GM18511 (cell line): ENCODE data around the gene CDK6.
A peak's percentile ranks its signal among the peaks of the same experiment; 100 is the strongest.

Source experiments
- ATAC-seq: cut with Tn5 transposase; IDR thresholded peaks from one replicate; pipeline ENCODE4 v1.9.1; 2021; ENCODE audit warnings: mild to moderate bottlenecking, moderate library complexity; ENCODE audit not compliant: unreplicated experiment

The CDK6 gene

DNA sequence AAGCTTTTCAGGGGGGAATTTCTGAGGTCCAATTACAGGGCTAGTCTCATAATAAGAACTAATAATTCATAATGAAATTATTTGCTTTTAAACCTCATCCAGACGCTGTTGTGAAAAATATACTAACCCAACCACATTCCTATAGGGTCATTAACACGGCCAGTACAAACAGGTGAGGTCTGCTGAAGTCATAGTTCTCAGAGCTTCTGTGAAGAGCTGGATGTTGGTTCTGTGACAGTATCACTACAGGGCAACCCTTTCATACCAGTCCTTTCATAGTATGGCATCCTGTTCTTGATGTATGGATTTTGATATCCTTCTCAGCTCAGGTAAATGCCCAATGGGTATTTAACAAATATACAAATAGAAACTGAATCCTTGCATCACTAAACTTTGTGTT is 183.8 kb downstream of the CDK6 start:
- ATAC-seq = no peak

DNA sequence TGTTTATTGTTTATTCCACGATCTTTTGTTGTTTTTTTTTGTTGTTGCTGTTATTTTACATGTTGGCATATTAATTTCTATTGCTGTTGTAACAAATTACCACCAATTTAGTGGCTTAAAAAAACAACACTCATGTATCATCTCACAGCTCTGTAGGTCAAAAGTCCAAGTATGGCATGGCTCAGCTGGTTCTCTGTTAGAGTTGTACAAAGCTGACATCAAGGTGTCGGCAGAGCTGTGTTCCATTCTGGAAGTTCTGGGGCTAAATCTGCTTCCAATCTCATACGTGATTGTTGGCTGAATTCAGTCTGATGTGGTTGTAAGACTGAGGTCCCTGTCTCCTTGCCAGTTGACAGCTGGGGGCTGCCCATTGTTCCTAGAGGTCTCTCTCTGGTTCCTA is 186.0 kb downstream of the CDK6 start:
- ATAC-seq = no peak

DNA sequence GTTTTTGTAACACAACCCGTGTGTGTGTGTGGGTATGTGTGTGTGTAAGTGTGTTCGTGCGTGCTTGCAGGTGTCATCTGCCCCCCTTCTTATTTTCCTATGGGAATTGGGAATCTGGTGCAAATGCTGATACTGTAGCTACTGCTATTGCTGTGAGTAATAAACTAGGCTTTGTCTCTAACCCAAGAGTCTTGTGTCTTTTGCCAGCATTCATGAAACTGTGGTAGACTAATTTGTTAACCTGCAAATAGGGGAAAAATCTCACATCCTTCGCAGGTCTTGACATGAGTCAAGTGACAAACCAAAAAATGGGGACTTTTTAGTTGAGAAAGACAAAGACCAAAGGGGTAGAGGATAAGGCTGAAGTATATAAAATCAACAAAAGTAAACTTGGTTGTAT is 188.3 kb downstream of the CDK6 start:
- peak; percentile 53 for ATAC-seq

DNA sequence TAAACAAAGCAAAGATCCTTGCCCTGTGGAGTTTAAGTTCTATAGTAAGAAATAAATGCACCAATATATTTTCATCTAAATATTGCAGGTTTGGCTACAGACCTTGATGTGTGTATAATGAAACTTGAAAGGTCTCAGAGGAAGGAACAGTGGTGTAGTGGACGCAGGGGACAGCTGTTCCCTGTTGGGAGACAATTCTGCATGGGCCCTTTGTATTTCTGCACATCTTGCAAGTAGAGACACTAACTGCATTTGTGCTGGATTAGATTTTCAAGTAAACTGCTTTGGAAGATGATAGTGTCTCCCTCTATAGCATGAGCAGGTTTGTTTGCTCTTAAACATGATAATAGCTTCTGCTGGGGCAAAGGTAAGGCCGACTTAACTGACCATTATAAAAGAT is 188.7 kb downstream of the CDK6 start:
- ATAC-seq = peak; percentile 1

DNA sequence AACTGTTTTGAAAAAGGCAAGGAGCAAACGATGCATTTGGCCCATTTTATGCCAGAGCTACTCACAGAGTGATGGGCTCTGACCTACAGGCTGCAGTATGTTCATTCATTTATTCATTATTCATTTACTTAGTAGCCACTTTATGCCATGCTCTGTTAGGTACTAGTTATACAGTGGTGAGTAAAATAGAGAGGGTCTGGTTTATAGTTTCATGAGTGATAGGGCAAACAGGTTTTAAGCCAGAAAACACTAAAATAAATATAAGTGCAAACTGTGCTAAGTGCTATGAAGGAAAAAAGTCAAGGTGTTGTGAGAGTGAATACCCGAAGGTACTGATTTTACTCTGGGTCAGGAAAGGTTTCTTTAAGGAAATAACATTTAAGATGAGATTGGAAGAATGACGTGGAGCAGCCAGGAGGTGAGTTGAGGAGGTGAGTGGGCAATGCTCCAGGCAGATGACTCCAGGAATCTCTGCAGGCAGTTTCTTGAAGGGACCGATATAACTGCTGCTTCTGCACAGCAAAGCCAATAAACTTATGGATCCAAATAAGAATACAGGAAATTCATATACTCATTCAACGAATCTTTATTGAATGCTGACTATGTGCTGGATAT is 189.3 kb downstream of the CDK6 start:
- ATAC-seq = peak; percentile 53

DNA sequence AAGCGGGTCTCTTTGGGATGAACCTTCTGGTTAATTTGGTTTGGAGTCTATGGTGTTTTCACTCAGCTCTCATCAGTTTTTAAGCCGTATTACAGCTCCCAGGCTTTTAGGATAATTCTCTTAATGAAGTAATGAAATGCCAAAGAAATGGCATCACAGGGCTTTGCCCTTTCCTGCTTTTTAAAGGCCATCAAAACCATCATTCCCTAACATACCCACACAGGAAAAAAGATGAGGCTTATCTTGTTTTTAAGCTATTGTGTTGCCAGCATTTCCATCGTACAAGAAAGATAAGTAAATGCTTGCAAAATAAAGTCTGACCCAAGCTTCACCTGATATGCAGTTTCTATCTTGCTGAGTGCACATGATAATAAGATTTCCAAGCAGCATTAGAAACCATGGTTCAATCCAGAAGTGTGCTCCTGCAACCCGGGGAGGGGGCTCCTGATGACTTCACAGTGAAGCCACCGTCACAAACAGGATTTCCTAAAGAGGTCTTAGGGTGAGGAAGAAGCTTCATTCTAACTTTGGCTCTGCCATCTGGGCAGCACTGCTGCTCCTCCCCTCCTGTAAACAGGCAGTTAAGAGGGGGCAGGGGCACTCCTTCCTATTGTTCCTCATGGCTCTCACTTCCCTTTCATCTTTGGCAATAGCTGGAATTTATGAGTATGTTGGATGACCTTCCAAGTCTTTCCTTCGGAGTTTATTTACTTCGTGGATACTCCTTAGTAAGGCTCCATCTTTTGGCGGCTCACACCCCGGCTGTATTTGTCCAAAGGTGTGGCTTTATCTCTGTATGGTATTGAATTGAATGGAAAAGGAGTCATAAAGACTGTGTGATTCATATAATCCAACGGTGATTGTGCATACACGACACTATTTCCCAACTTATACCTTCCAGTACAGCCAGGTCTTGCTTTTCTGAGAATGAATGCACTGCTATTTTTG is 191.0 kb downstream of the CDK6 start:
- no peak for ATAC-seq

DNA sequence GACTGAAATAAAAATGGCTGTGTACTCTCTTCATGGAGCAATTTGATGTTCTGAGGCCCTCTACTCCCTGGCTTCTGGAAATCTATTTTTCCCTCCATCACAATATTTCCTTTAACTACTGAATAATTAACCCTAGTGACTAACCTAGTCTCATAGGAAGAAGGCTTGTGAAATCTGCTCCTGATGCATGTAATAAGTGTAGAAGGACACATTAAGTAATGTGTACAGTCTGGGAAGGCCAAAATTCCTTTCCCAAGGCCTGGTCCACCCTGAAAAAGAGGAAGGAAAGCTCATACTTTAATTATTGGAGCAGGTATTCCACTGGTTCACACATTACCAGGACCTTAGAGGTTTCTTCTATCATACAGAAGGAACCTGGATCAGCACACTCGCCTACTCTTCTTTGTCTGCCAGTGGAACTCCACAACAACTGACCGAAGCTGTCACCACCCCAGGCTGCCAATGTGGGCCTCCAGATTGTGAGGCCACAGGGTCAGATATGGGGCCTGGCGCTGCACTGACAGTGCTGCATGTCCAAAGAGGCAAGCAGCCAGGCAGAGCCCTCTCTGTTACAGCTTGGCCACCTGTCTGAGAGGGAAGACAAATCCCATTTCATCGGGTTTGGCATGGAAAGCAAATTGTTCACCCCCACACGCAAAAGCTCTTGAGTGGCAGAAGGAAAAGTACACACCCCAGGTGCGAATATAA is 191.8 kb downstream of the CDK6 start:
- no peak for ATAC-seq

DNA sequence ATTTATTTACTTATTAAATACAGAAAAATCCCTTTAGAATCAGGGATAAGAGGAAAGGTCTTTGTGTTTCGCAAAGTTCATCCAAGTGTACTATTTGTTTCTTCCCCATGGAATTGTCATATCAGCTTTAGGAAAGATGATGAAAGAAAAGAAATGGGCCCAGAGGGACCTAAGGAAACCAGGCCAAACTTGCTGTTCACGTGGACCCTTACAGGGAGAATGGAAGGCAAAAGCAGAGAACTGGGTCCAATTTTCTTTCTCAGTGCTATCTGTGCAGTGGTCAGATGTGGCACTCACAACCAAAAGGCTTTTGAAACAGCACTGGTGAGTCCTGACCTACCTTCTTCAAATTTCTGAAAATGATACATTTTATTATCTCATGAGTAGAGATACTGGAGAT is 192.6 kb downstream of the CDK6 start:
- ATAC-seq = no peak

DNA sequence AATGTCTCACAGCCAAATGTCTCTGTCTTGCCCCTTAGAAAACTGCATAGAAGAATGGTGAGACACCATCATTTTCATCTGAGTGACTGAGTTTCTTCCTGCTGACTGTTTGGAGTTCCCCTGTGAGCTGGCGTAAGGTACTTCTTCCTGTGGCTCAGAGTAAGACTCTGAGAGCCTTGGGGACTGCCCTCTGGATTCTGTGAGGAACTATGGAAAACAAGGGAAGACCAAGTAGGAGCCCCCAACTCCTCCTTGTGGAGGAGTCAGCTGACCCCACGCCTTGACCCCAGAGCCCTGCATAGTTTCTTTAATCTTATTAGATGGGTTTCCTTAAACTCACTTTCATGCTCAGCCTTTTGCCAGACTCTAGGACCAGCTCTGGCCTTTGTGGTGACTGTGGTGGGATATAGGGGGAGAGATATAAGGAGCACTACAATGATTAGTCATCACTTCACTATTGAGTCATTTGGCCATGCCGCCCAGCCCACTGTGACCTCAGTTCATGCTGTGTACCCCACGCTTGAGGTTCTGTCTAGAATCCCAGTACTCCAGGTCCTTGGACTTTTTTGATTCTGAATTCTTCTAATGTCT is 194.4 kb downstream of the CDK6 start:
- peak; percentile 85 for ATAC-seq

DNA sequence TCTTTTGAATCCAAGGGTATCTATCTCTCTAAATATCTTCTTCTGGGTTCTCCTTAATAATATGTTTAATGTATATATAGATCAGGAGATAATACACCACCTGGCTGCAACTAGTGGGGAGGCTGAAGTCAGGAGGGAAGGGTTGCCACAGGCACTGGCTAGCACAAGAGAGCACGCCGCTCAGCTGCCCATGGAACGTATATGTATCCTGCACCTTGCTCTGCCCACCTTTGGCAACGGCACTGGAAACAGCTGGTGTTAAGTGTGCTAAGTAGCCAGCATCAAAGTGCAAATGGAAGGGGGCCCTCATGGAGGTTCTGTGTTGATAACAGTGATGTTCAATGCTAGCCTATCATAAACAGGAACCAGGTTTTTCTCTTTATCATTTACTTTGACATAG is 196.4 kb downstream of the CDK6 start:
- ATAC-seq = no peak

DNA sequence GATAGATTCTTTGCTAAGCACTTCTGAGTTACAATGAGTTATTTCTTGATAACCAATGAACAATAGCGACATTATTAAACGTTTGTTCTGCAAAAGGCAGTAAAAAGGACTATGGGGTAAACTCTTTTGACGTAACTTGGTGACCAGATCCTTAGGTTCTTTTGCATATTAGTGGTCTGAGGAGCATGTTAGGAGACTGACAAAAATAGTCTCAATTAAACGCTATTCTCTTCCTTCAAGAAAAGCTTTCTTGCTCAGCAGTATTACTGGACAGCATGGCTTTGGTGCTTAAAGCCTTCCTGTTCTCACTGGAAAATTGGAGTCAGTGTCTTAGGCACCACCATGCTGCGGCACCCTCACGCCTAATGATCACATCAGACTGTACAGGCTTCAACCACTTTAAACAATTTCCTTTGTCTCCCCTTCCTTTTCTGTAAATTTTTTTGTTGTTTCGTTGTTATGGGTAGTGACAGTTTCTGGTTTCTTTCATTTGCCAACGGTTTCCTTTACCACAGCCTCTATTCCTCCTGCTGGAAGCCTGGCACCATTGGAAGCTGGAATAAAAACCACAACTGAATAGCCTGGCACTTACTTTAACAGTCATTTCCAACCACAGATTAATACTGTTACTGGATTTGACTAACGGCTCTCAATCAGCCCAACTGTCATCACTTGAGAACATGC is 197.0 kb downstream of the CDK6 start:
- ATAC-seq = no peak

DNA sequence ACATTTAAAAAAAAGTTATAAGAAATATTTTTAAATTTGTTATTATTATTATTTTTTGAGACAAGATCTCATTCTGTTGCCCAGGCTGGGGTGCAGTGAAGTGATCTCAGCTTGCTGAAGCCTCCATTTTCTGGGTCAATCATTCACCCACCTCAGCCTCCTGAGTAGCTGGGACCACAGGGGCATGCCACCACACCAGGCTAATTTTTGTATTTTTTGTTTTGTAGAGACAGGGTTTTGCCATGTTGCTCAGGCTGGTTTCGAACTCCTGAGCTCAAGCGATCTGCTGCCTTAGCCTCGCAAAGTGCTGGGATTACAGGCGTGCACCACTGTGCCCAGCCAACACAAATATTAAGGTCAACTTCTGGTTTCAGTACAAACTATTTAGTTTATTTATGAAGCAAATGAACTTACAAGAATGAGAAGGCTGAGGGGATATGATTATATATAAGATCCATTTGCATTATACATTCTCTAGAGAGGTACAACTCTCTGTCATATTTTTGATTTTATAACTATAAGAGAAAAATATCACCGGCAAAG is 200.3 kb downstream of the CDK6 start:
- no peak for ATAC-seq

DNA sequence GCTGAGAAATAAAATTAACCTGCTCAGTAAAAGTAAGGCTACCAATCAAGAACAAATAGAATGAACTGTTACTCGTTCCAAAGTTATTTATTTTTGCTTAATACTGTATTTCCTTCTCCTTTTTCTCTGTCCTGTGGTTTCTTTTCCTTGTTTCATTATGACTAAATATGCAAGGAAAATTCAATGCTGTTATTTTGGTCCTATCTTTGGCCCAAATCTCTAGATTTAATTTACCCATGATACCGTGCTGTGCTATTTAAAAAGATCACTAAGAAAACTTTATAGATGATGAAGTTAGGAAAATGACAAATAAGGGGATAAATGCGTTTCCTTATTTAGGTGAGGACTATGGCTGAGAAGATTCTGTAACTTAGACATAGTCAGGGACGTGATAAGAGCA is 200.8 kb downstream of the CDK6 start:
- ATAC-seq = no peak

DNA sequence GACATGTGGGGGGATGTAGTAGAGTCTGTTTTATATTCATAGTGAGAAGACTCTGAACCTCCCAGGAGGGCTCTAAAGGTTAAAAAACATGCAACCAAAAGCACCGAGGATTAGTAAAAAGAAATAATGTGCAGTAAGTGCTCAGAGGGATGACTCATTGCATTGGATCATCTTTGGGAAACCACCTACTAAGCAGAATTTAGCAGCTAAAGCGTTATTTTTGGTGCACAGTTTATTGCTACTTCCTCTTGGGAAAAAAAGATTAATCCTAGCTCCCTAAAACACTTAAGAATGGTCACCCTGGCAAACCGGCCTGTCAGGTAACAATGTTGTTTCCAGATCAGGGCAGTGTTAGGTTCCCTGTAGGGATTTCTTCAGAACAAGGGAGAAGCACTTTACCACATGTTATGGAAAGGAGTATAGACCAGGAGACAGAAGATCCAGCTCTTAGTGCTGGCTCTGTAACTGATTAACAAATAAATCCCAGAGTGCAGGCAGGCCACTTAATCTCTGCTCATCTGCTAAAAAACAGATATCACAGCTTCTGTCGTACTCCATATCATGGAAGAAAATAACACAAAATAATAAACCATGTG is 201.4 kb downstream of the CDK6 start:
- ATAC-seq = peak; percentile 37

DNA sequence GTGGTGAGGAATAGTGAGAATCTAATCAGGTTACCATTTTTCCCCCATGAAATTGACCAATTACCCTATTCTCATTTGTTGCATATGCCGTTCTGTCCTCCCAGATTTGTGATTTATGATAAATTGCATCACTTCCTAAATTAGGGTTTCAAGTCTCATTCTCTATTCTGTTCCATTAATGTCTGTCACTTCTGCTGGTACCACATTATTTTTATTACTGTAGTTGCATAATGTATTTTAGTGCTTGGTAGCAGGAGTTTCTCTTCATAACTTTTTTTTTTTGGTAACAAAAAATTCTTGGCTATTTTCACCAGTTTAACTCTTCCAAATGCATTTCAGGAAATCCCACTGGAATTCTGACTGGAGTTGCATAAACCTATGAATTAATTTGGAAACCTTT is 202.2 kb downstream of the CDK6 start:
- peak; percentile 26 for ATAC-seq

DNA sequence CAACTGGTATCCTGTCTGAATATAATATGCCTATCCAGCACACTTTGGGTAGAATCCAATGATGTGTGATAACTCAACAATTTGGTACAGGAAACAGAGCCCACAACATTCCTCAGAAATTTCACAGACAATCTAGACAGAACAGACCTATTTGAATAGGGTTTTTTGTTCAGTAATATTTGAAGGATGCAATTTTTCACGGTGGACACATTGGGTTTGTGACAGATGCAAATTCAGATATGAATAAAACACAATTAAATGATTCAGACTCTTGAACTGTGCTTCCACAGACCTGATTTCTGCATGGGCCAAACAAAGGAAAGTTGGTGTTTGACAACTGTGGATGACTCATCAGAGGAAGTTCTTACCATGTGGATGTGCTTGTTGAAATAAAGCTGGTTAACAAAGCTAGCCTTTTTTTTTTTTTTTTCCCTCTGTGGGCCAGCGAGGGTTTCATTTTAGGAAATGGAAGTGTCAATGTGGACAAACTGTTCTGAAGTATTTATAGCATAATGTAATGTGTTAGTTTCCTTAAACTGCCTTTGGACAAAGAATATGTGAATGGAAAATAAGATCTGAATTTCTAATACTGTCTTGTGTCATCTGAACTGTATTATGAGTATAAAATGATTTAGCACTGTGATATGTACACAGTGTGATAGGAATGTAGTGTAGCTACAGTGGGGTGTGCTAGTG is 203.0 kb downstream of the CDK6 start:
- ATAC-seq = peak; percentile 17

DNA sequence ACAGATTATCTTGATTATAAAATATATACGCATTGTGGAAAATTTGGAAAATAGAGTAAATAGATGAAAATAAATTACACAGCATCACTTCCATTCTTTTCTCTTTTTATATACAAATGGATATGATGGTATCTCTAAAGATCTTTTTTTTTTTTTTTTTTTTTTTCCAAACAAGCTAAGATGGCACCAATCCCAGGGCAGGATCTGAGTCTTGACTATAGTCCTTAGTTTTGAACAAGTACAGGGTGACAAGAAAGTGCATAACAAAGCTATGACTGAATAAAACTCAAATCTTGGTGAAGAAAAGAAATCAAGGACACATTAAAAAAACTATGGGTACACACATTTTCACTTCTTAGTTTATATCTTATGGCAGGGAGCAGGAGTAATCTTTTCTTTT is 203.6 kb downstream of the CDK6 start:
- no peak for ATAC-seq

DNA sequence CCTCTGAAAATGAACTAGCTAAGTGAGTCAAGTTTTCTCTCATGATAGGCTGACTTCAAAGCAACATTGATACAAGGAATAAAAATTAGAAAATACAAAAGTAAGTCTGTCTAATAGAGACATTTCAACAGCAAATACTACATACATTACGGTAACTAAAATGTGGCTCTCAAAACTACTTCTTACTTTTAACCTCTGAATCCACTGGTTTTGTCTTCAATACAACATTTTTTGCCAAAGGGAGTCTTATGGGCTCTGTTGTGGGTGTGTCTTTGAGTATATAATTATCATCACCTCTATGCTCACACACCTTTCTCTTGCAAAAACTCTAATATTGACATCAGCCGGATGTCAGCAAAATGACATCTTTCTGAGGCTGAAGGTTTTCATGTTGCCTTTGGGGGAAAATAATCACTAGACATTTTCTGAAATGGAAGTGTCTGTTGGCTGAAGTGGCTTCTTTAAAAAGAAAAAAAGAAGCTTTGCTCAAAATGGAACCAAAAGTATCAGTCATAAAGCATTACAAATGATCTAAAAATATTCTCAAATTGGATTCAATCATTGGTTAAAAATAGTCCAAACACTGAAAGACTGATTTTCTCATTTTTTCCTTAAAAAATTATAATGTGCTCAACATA is 204.4 kb downstream of the CDK6 start:
- peak; percentile 12 for ATAC-seq
